Measurements from ENCODE around the gene CDC42EP4. TPM values are rescaled to one million over a fixed set of nuclear protein-coding genes. Genes with fewer than 3 reads are reported as not detected.

CDC42EP4 gene
- total and polyA plus RNA-seq, 8 donors: 23.2 to 93.3 (median 44.8) TPM

- no peak overlapping the region for H3K4me3 ChIP-seq
- intact Hi-C loops (cut with DNase I; ENCODE audit: low total_unique reads): no loop called here
These were observed 21.2 kb downstream of the CDC42EP4 start for GRCh38 chr17:73290399-73291259.

DNA sequence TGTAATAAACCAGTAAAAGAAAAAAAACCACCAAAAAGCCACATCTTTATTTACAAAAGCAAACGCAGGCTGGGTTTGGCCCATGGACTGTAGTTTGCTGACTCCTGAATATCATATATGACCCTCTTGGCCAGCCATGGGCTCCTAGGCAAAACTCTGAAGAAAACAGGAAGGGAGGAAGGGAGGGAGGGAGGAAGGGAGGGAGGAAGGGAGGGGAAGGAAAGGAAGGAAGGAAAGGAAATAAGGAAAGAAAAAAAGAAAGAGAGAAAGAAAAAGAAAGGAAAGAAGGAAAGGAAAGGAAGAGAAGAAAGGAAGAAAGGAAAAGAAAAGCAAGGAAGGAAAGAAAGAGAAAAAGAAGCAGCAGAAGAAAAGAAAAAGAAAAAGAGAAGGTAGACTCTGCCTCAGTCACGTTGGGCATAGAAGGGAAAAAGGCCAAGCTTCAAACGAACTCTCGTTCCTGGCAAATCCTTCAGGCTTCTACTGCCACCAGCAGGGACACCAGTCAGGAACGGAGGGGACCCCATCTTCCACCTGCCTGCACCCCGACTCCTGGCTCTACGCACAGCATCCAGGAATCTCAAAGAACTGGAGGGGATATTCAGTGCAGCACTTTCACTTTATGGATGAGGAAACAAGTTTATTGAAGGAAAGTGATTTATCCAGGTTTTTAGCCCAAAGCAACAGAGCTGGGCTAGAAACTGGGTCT lies 22.1 kb downstream of the CDC42EP4 start:
- Histone ChIP-seq H3K36me3 (peaks cover 17 to 22% (median 20%) of the 10 kb centered on the region in 4 donors), H3K4me1 (peaks cover 98 to 100% (median 100%) of the 10 kb centered on the region in 4 donors), H3K4me3 (no peak overlapping the region), H3K27ac (peak overlapping the region; percentile 81 to 95 (median 90)), H3K9me3 (no peaks in the 10 kb centered on the region), H3K27me3 (no peaks in the 10 kb centered on the region)
- WGBS, 5 donors: 40 to 55% (median 46%) methylated on average over 7 of the region's 7 CpGs
- no peak for DNase-seq
- TF ChIP-seq POLR2AphosphoS5 (IDR thresholded peaks at IDR 0.05) (no peak), POLR2A (IDR thresholded peaks at IDR 0.05) (no peak), EP300 (IDR thresholded peaks at IDR 0.05) (no peak)
- TF ChIP-seq, protein P1, sequence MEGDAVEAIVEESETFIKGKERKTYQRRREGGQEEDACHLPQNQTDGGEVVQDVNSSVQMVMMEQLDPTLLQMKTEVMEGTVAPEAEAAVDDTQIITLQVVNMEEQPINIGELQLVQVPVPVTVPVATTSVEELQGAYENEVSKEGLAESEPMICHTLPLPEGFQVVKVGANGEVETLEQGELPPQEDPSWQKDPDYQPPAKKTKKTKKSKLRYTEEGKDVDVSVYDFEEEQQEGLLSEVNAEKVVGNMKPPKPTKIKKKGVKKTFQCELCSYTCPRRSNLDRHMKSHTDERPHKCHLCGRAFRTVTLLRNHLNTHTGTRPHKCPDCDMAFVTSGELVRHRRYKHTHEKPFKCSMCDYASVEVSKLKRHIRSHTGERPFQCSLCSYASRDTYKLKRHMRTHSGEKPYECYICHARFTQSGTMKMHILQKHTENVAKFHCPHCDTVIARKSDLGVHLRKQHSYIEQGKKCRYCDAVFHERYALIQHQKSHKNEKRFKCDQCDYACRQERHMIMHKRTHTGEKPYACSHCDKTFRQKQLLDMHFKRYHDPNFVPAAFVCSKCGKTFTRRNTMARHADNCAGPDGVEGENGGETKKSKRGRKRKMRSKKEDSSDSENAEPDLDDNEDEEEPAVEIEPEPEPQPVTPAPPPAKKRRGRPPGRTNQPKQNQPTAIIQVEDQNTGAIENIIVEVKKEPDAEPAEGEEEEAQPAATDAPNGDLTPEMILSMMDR (IDR thresholded peaks at IDR 0.05): no peak
- intact Hi-C loops (cut with DNase I; ENCODE audit: low total_unique reads): no loop called here

More at GRCh38 chr17:73290399-73291259, 21.2 kb downstream of the CDC42EP4 start:
- DNase-seq: no peak
- TF ChIP-seq POLR2A (IDR thresholded peaks at IDR 0.05) (no peak), POLR2AphosphoS5 (IDR thresholded peaks at IDR 0.05) (no peak), EP300 (IDR thresholded peaks at IDR 0.05) (no peak)
- TF ChIP-seq, protein P1 (IDR thresholded peaks at IDR 0.05): no peak
- WGBS, 5 donors: 54 to 69% (median 59%) methylated on average over 15 to 16 of the region's 16 CpGs
- Histone ChIP-seq H3K4me1 (peaks cover 98 to 100% (median 100%) of the 10 kb centered on the region in 4 donors), H3K36me3 (peaks cover 8 to 13% (median 11%) of the 10 kb centered on the region in 4 donors), H3K27ac (peak overlapping the region; percentile 81 to 95 (median 90)), H3K27me3 (no peaks in the 10 kb centered on the region), H3K9me3 (no peaks in the 10 kb centered on the region)

DNA sequence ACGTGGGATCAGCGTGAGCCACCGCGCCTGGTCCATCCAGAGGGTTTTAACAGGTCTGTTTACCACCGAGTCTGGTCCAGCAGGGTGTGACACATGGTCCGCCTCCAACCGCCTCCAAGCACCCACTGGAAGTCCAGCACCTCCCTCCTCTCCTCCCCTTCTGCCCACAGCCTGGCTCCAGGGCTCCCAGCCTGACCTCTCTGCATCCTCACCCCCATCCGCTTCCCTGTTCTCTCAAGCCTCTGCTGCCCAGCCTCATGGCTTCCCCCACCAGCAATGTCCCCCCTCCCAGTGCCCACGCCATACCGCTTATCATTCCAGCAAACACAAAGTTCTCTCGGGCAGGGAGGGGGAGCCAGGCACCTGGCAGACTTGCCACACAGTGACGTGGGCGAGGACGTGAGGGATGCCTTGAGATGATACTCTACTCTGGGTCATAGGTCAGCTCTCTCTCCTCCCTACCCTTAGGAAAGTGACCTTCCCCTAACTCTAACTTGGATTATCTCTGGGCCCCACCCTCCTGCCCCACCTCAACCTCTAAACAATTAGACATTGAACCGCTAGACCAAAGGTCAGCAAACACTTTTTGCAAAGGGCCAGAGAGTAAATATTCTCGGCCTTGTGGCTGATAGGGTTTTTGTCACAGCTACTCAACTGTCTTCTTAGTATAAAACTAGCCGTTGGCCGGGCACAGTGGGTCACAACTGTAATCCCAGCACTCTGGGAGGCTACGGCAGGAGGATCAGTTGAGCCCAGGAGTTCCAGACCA lies 23.1 kb downstream of the CDC42EP4 start:
- TF ChIP-seq, protein P1 (IDR thresholded peaks at IDR 0.05): no peak
- TF ChIP-seq EP300 (IDR thresholded peaks at IDR 0.05) (no peak), POLR2AphosphoS5 (IDR thresholded peaks at IDR 0.05) (peak in 2 of 3 donors; percentile 56 to 73), POLR2A (IDR thresholded peaks at IDR 0.05) (no peak)
- WGBS, 5 donors: 22 to 45% (median 31%) methylated on average over 19 of the region's 19 CpGs
- intact Hi-C loops (cut with DNase I; ENCODE audit: low total_unique reads): no loop called here
- Histone ChIP-seq H3K27me3 (no peaks in the 10 kb centered on the region), H3K4me3 (peak overlapping the region in 1 of 4 donors; percentile 13), H3K9me3 (no peaks in the 10 kb centered on the region), H3K36me3 (peaks cover 26 to 32% (median 29%) of the 10 kb centered on the region in 4 donors), H3K4me1 (peaks cover 93 to 100% (median 98%) of the 10 kb centered on the region in 4 donors), H3K27ac (peak overlapping the region; percentile 6 to 95 (median 90))
- peak; percentile 80 to 84 for DNase-seq

Measured in stomach (tissue), 9 donors.